GM12878 (cell line): Measurements from ENCODE around the gene USH2A. TPM values are rescaled to one million over a fixed set of nuclear protein-coding genes. Genes with fewer than 3 reads are reported as not detected.

Experiments used
- ATAC-seq: fragments of 200-7000 bp; cut with Tn5 transposase; 3 replicates; pipeline ENCODE4 v1.9.1; 2020; ENCODE audit warnings: mild to moderate bottlenecking, moderate library complexity
- BruUV-seq: library from RNA; stranded (reverse); fragments of 400-500 nt; replicated peaks from 2 replicates; lab custom pipeline; 2021; lab: Mats Ljungman, UMichigan
- CTCF ChIA-PET: fragments of 300-600 bp; sonication (Branson Sonifier 250); formaldehyde crosslinking; extraction: SDS; loops from one replicate; lab custom pipeline; 2021; ENCODE audit warnings: inconsistent platforms; lab: Yijun Ruan, JAX
- POLR2A ChIA-PET: fragments of 350-600 bp; formaldehyde crosslinking; extraction: SDS; loops from one replicate; lab custom pipeline; 2021; ENCODE audit warnings: inconsistent platforms; lab: Charles Lee
- RAD21 ChIA-PET: fragments of 300-600 bp; sonication (Branson Sonifier 250); formaldehyde crosslinking; loops from one replicate; lab custom pipeline; 2023; ENCODE audit warnings: antibody characterized with exemption; ENCODE audit not compliant: unreplicated experiment; lab: Charles Lee
- SMC1A ChIA-PET: fragments of 300-600 bp; sonication (Branson Sonifier 250); formaldehyde crosslinking; loops from one replicate; lab custom pipeline; 2023; ENCODE audit not compliant: unreplicated experiment, uncharacterized antibody; lab: Charles Lee
- DNase-seq: peaks from one replicate; pipeline ENCODE4 v3.0.0-alpha.2; 2011; ENCODE audit warnings: low read depth, low spot score
- FAIRE-seq: peaks from 3 replicates; lab custom pipeline; 2011; peaks lifted over from hg19 to GRCh38; lab: Jason Lieb, UNC
- H2AFZ ChIP-seq: 2 replicates; pipeline ENCODE4 v1.6.0; 2011; ENCODE audit warnings: low read depth, low read length, control low read depth; ENCODE audit not compliant: control insufficient read depth
- H3K27ac ChIP-seq: 2 replicates; pipeline ENCODE4 v1.5.1; 2011; ENCODE audit warnings: control low read depth; ENCODE audit not compliant: control insufficient read depth, insufficient read depth
- H3K27me3 ChIP-seq, 2 experiments: replicated peaks in 1 of 2; 2 replicates each; pipeline versions ENCODE4 v1.6.0 to v1.6.1; 2011; ENCODE audit warnings: low read length in 1 of 2; ENCODE audit not compliant: control insufficient read depth in 2 of 2, insufficient read depth in 2 of 2
- H3K36me3 ChIP-seq, 2 experiments: 2 replicates each; pipeline ENCODE4 v1.5.1; 2011; ENCODE audit warnings: low read length in 1 of 2; ENCODE audit not compliant: control insufficient read depth in 2 of 2, insufficient read depth in 2 of 2
- H3K4me1 ChIP-seq: 2 replicates; pipeline ENCODE4 v1.6.1; 2011; ENCODE audit warnings: mild to moderate bottlenecking, low read length, moderate library complexity, mixed read lengths; ENCODE audit not compliant: control insufficient read depth, insufficient read depth
- H3K4me2 ChIP-seq: 2 replicates; pipeline ENCODE4 v1.6.0; 2011; ENCODE audit warnings: control low read depth; ENCODE audit not compliant: control insufficient read depth, insufficient read depth
- H3K4me3 ChIP-seq: fragments of 200-600 bp; sonication (generic); 2 replicates; pipeline ENCODE4 v1.5.1; 2016
- H3K79me2 ChIP-seq: 2 replicates; pipeline ENCODE4 v1.6.0; 2011; ENCODE audit warnings: low read length; ENCODE audit not compliant: control insufficient read depth, insufficient read depth
- H3K9ac ChIP-seq: 2 replicates; pipeline ENCODE4 v1.8.0; 2011; ENCODE audit warnings: low read length, control low read depth, mixed read lengths; ENCODE audit not compliant: control insufficient read depth, insufficient read depth
- H3K9me3 ChIP-seq: replicated peaks from 3 replicates; pipeline ENCODE4 v1.5.1; 2011; ENCODE audit warnings: mild to moderate bottlenecking, low read length; ENCODE audit not compliant: control insufficient read depth, insufficient read depth
- H4K20me1 ChIP-seq: 2 replicates; pipeline ENCODE4 v1.6.0; 2011; ENCODE audit not compliant: control insufficient read depth, insufficient read depth
- CEBPZ ChIP-seq: fragments of 150-350 bp; IDR thresholded peaks from 2 replicates; pipeline ENCODE4 v1.6.1; 2016; ENCODE audit warnings: low read depth, low read length
- MEF2B ChIP-seq: fragments of 450-650 bp; IDR thresholded peaks from 2 replicates; pipeline ENCODE4 v1.6.1; 2018; ENCODE audit warnings: mild to moderate bottlenecking, moderate library complexity; ENCODE audit not compliant: partially characterized antibody, poor library complexity, severe bottlenecking
- RAD21 ChIP-seq: IDR thresholded peaks from 2 replicates; pipeline ENCODE4 v1.6.1; 2011; ENCODE audit warnings: mild to moderate bottlenecking, low read depth, low read length, moderate library complexity; ENCODE audit not compliant: insufficient read depth
- ZNF217 ChIP-seq: fragments of 450-650 bp; IDR thresholded peaks from 2 replicates; pipeline ENCODE4 v1.6.1; 2017; ENCODE audit warnings: antibody characterized with exemption, mild to moderate bottlenecking
- WGBS: methylation state at CpG from one replicate; pipeline ENCODE4 v1.1.6; 2016; ENCODE audit warnings: low lambda C conversion rate; ENCODE audit not compliant: insufficient replicate concordance, insufficient coverage; ENCODE audit errors: missing lambda C conversion rate; 5-methylcytosine and 5-hydroxymethylcytosine counted together
- in situ Hi-C: fragments of 300-500 bp; cut with MboI; formaldehyde crosslinking; loops from 9 replicates; pipeline ENCODE4 v1.14.3; 2018; ENCODE audit warnings: mixed read lengths
- intact Hi-C: fragments of 100-400 bp; cut with micrococcal nuclease; formaldehyde crosslinking; loops from one replicate; pipeline ENCODE4 v1.14.2; 2022; ENCODE audit not compliant: unreplicated experiment
- polyA plus RNA-seq, 11 experiments: library from polyadenylated mRNA; depleted of rRNA in 4 of 11; unstranded in 6 of 11; stranded (reverse) in 5 of 11; fragments of >200 nt; fragmentation: Nextera tagmentation in 4 of 11; fragmentation: Illumina TruSeq in 1 of 11; extraction: Ambion mirVana in 4 of 11; extraction: Trizol in 1 of 11; gene quantifications; 1 replicate in 1 of 11; 2 replicates in 10 of 11; pipeline versions ENCODE4 v1.2.1 to v1.2.3, GENCODE V29; 2011 to 2016; ENCODE audit warnings: inconsistent platforms in 2 of 11, missing spikeins in 2 of 11, low read depth in 1 of 11
- total RNA-seq, 4 experiments: library from RNA; depleted of rRNA in 3 of 4; stranded (reverse); fragments of >200 nt in 3 of 4; fragmentation: Illumina TruSeq in 1 of 4; extraction: Trizol in 1 of 4; gene quantifications; 2 replicates each; pipeline versions ENCODE4 v1.2.1 to v1.2.3, GENCODE V29; 2013 to 2021

The USH2A gene
- total and polyA plus RNA-seq, 10 of the 15 experiments (the other 5 are each of a cell fraction or from before 2014, with no cell fraction given), result under 0.01 to 0.20 (median 0.01) TPM; not detected in 2

GRCh38 chr1:216210081-216210480, 213.2 kb downstream of the USH2A start:
- H3K9ac ChIP-seq, result no peak overlapping the region
- SMC1A ChIA-PET, result no interaction called here
- H3K4me1 ChIP-seq, result no peaks in the 10 kb centered on the region
- RAD21 ChIA-PET, result no interaction called here
- 0% methylated on average over 4 of the region's 4 CpGs for WGBS
- CTCF ChIA-PET, result no interaction called here
- no TSS peak for BruUV-seq
- no peaks in the 10 kb centered on the region for H4K20me1 ChIP-seq
- H3K27ac ChIP-seq, result no peak overlapping the region
- no peak overlapping the region for H2AFZ ChIP-seq
- H3K4me3 ChIP-seq, result no peak overlapping the region
- intact Hi-C loops, result no loop called here
- ATAC-seq (no peak), FAIRE-seq (no peak), DNase-seq (no peak)
- no peak for TF ChIP-seq ZNF217
- no peak for TF ChIP-seq RAD21
- no peak for TF ChIP-seq MEF2B
- TF ChIP-seq CEBPZ, result no peak
- no peaks in the 10 kb centered on the region for H3K9me3 ChIP-seq
- H3K36me3 ChIP-seq, result no peaks in the 10 kb centered on the region
- H3K4me2 ChIP-seq, result no peak overlapping the region
- H3K79me2 ChIP-seq, result no peaks in the 10 kb centered on the region
- POLR2A ChIA-PET, result no interaction called here
- no peaks in the 10 kb centered on the region for H3K27me3 ChIP-seq
- in situ Hi-C loops, result no loop called here
